ENCODE data around the gene HERC2. TPM values are rescaled to one million over a fixed set of nuclear protein-coding genes. Genes with fewer than 3 reads are reported as not detected.

HERC2 gene
- total and polyA plus RNA-seq, 10 donors, result 16.1 to 79.8 (median 58.9) TPM

DNA sequence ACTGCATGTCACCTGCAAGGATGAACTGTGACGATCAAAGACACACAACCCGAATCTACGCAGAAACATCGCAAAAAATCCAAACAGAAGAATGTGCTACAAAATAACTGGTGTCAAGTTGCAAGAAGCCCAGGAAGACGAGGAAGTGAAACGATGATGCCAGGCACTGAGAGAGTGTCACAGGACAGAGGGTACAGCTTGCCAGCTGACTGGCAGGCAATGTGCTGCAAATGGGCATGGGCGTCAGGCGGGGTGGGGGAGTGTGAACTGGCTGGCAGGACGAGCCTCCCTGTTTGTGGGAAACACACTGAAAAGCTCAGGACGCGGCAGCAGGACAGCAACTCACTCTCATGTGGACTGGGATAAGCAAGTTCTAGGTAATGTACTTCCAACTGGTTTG is 193.9 kb downstream of the HERC2 start:
- Histone ChIP-seq H3K27me3 (replicated peaks in 1 of 7) (no peaks in the 10 kb centered on the region), H3K4me3 (no peak overlapping the region), H3K36me3 (peaks cover 0 to 86% (median 37%) of the 10 kb centered on the region in 6 donors), H3K4me1 (peaks cover 0 to 25% (median 6%) of the 10 kb centered on the region in 6 donors), H3K27ac (peak overlapping the region in 1 of 8 donors; percentile 45), H3K9me3 (no peaks in the 10 kb centered on the region)
- 75 to 85% (median 78%) methylated on average over 11 of the region's 11 CpGs for WGBS, 5 donors
- no peak for TF ChIP-seq POLR2A (IDR thresholded peaks at IDR 0.05)
- TF ChIP-seq POLR2AphosphoS5 (IDR thresholded peaks at IDR 0.05), result peak in 1 of 3 donors; percentile 48
- no peak for DNase-seq
- intact Hi-C loops (cut with DNase I; ENCODE audit: low total_unique reads), result no loop called here

GRCh38 chr15:28127036-28127435 is 194.9 kb downstream of the HERC2 start:
- Histone ChIP-seq H3K27me3 (replicated peaks in 1 of 7) (no peaks in the 10 kb centered on the region), H3K4me3 (no peak overlapping the region), H3K27ac (no peak overlapping the region), H3K36me3 (peaks cover 0 to 86% (median 31%) of the 10 kb centered on the region in 6 donors), H3K4me1 (peaks cover 0 to 21% (median 3%) of the 10 kb centered on the region in 6 donors), H3K9me3 (no peaks in the 10 kb centered on the region)
- TF ChIP-seq CTCF (IDR thresholded peaks at IDR 0.05 in 8 of 11, conservative IDR thresholded peaks at IDR 0.05 in 3 of 11) (no peak), POLR2AphosphoS5 (IDR thresholded peaks at IDR 0.05) (no peak), POLR2A (IDR thresholded peaks at IDR 0.05) (no peak)
- DNase-seq, result no peak
- intact Hi-C loops (cut with DNase I; ENCODE audit: low total_unique reads), result no loop called here
- WGBS, 5 donors, result 74 to 88% (median 81%) methylated on average over 11 of the region's 11 CpGs

DNA sequence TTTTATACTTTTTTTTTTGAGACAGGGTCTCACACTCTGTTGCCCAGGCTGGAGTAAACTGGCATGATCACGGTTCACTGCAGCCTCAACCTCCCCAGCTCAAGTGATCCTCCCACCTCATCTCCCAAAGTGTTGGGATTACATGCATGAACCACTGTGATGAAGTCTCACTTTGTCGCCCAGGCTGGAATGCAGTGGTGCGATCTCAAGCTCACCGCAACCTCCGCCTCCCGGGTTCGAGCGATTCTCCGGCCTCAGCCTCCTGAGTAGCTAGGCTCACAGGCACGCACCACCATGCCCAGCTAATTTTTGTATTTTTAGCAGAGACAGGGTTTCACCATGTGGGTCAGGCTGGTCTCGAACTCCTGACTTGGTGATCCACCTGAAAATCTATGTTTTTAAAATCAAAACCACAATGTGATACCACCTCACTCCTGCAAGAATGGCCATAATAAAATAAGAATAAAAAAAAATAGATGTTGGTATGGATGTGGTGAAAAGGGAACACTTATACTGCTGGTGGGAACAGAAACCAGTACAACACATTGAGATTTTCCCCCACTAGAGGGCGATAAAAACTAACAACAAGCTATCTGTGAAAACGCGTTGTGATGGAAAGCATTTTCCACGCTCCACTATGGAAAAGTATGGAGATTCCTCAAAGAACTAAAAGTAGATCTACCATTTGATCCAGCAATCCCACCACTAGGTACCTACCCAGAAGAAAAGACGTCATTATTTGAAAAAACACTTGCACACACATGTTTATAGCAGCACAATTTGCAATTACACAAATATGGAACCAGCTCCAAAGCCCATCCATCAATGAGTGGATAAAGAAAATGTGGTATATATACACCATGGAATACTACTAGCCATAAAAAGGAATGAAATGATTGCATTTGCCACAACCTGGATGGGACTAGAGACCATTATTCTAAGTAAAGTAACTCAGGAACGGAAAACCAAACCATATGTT is 196.0 kb downstream of the HERC2 start:
- Histone ChIP-seq H3K27me3 (replicated peaks in 1 of 7) (no peaks in the 10 kb centered on the region), H3K9me3 (no peaks in the 10 kb centered on the region), H3K4me1 (peaks cover 0 to 21% (median 3%) of the 10 kb centered on the region in 6 donors), H3K4me3 (no peak overlapping the region), H3K36me3 (peaks cover 0 to 85% (median 28%) of the 10 kb centered on the region in 6 donors), H3K27ac (no peak overlapping the region)
- intact Hi-C loops (cut with DNase I; ENCODE audit: low total_unique reads), result no loop called here
- WGBS, 5 donors, result 68 to 75% (median 72%) methylated on average over 17 of the region's 17 CpGs
- peak in 9 of 11 experiments; percentile 31 to 77 (median 62) for TF ChIP-seq CTCF (IDR thresholded peaks at IDR 0.05 in 8 of 11, conservative IDR thresholded peaks at IDR 0.05 in 3 of 11)
- no peak for TF ChIP-seq POLR2AphosphoS5 (IDR thresholded peaks at IDR 0.05)
- DNase-seq, result no peak

DNA sequence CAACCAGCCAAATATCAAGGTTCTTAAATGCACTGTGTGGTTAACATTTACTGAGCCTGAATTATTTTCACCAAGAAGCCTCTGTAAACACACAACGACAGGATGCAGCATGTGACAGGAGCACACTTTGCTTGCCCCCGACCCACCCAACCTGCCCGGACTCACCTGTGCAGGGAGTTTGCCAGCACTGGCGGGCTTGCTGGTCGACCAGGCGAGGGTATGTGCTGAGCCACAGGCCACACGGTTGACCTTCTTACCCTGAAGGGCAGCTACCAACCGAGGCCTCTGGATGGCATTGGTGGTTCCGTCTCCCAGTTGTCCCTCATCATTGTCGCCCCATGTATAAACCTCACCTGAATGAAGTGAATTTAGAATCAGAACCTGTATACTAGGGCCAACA is 197.1 kb downstream of the HERC2 start:
- Histone ChIP-seq H3K9me3 (no peaks in the 10 kb centered on the region), H3K4me3 (no peak overlapping the region), H3K4me1 (peaks cover 0 to 21% (median 3%) of the 10 kb centered on the region in 6 donors), H3K27me3 (replicated peaks in 1 of 7) (no peaks in the 10 kb centered on the region), H3K27ac (no peak overlapping the region), H3K36me3 (peaks cover 0 to 85% (median 30%) of the 10 kb centered on the region in 6 donors)
- WGBS, 5 donors, result 80 to 100% (median 95%) methylated on average over 1 to 10 of the region's 10 CpGs
- no peak for DNase-seq
- TF ChIP-seq CTCF (IDR thresholded peaks at IDR 0.05 in 8 of 11, conservative IDR thresholded peaks at IDR 0.05 in 3 of 11) (no peak), POLR2A (IDR thresholded peaks at IDR 0.05) (no peak), POLR2AphosphoS5 (IDR thresholded peaks at IDR 0.05) (no peak)
- intact Hi-C loops (cut with DNase I; ENCODE audit: low total_unique reads), result no loop called here

All from spleen (tissue), 11 donors.